Peyer's patch (tissue), 4 donors: ENCODE measurements around the gene ENTPD8.
A peak's percentile ranks its signal among the peaks of the same experiment; 100 is the strongest.

ENCODE experiments used
- POLR2A ChIP-seq, 2 donors: fragments of 450-650 bp; IDR thresholded peaks; one replicate each; pipeline ENCODE4 v1.5.1; 2017; ENCODE audit warnings: antibody characterized with exemption in 2 of 2, mild to moderate bottlenecking in 2 of 2, moderate library complexity in 2 of 2
- TF ChIP-seq, protein P1 (sequence below), 6 experiments: fragments of 450-650 bp in 4 of 6; fragments of 200-600 bp in 2 of 6; sonication (generic) in 1 of 6; IDR thresholded peaks; one replicate each; pipeline ENCODE4 v1.5.1; 2017 to 2019; ENCODE audit warnings: antibody characterized with exemption in 6 of 6, mild to moderate bottlenecking in 3 of 6, moderate library complexity in 1 of 6

DNA sequence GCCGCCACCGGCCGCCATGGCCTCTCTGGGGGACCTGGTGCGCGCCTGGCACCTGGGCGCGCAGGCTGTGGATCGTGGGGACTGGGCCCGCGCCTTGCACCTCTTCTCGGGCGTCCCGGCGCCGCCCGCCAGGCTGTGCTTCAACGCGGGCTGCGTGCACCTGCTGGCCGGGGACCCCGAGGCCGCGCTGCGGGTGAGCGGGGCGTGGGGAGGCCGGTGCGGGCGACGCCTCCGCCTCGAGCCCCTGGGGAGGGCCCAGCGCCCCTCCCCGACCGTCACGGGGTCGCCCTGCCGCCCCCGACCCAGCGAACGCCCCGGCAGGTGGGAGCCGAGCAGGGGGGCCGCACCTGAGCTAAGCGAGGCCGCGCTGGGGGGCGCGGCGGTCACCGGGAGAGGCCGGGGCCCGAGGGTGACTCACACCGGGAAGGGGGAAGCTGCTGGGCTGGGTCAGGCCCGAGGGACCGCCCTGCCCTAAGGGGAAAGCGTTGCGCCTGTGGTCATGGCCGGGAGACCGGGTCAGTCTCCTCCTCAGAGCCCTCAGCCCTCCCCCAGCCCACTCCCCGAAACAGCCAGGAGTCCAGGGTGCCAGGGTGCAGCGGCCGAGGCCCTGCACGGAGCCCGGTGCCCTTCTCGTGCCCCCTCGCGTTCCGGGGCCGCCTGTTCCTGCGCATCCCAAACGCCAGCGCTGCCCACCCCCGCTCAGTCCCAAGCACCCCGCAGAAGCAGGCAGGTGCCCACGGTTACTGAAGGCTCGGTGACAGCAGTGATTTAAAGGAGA lies 17.5 kb downstream of the ENTPD8 start:
- peak in 1 of 2 donors; percentile 52 for TF ChIP-seq POLR2A (IDR thresholded peaks at IDR 0.05)
- TF ChIP-seq, protein P1, sequence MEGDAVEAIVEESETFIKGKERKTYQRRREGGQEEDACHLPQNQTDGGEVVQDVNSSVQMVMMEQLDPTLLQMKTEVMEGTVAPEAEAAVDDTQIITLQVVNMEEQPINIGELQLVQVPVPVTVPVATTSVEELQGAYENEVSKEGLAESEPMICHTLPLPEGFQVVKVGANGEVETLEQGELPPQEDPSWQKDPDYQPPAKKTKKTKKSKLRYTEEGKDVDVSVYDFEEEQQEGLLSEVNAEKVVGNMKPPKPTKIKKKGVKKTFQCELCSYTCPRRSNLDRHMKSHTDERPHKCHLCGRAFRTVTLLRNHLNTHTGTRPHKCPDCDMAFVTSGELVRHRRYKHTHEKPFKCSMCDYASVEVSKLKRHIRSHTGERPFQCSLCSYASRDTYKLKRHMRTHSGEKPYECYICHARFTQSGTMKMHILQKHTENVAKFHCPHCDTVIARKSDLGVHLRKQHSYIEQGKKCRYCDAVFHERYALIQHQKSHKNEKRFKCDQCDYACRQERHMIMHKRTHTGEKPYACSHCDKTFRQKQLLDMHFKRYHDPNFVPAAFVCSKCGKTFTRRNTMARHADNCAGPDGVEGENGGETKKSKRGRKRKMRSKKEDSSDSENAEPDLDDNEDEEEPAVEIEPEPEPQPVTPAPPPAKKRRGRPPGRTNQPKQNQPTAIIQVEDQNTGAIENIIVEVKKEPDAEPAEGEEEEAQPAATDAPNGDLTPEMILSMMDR (IDR thresholded peaks at IDR 0.05), result no peak
